Left lobe of liver (tissue), 2 donors: ENCODE data around the gene BMF. TPM values are rescaled to one million over a fixed set of nuclear protein-coding genes. Genes with fewer than 3 reads are reported as not detected.
"Not testable (repeated sequence)": the region's sequence is repeated elsewhere in the genome, so short reads cannot be mapped to it uniquely, and the experiment has no call there.

Experiments
- ATAC-seq: fragments of 200-7000 bp; cut with Tn5 transposase; one replicate; pipeline ENCODE4 v1.9.1; 2020; ENCODE audit warnings: mild to moderate bottlenecking, moderate library complexity
- DNase-seq: peaks from one replicate; pipeline ENCODE4 v3.0.0-alpha.2; 2020; ENCODE audit warnings: low spot score
- total RNA-seq: library from RNA; stranded (reverse); gene quantifications from one replicate; pipeline ENCODE4 v1.2.1, GENCODE V29; 2021
- donor health status: DM: no; HTN: no; CAD: no; lungs with moderate emphysema.
- donor health status: DM: no; HTN: yes; CAD: no.

Gene BMF
- total RNA-seq, 1 donor from 2014 or later = 3.3 TPM

- DNase-seq = no peak
- ATAC-seq = no peak
Measured at GRCh38 chr15:40128766-40129660, 20.3 kb upstream of the BMF start.

GRCh38 chr15:40125950-40126349 is 17.3 kb upstream of the BMF start:
- DNase-seq (no peak), ATAC-seq (no peak)

DNA sequence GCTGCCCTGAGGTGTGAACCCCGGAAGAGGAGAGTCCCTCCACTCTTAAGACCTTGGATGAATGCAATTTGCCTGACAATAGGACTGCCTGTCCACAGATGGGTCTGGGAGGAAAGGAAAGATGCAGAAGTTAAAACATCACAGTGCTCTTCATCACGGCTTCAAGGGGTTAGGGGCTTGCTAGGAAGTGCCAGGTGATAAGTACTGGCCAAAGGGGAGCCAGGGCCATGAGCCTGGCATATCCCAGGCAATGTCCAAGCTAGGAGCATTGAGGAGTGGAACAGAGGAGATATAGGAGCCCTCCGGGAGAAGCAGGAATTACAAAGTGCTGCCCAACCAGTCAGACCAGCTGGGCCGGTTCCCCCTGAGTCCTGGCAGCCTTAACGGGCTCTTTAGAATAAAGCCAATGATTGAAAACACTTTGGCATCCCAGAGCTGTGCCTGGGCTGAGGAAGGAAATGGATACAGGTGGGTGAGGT is 16.2 kb upstream of the BMF start:
- DNase-seq = not testable (repeated sequence)
- peak; percentile 21 for ATAC-seq

GRCh38 chr15:40124333-40124732 is 15.7 kb upstream of the BMF start:
- not testable (repeated sequence) for ATAC-seq, DNase-seq

DNA sequence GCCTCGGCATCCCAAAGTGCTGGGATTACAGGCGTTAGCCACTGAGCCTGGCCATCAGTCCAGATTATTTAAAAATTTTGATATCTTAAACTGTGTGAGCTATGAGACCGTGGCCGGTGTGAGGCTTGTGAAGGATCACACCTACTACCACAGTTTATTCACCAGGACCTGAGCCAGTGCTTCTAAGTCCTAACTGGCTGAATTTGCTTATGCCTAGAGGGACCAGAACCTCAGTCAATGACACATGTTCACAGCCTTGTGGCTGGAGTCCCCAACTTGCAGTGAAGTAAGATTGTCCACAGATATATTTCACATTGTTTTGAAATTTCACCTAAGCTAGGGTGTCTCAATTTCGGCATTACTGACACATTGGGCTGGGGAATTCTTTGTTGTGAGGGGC is 15.2 kb upstream of the BMF start:
- ATAC-seq, DNase-seq: not testable (repeated sequence)

GRCh38 chr15:40122989-40123388 is 14.3 kb upstream of the BMF start:
- not testable (repeated sequence) for ATAC-seq, DNase-seq

DNA sequence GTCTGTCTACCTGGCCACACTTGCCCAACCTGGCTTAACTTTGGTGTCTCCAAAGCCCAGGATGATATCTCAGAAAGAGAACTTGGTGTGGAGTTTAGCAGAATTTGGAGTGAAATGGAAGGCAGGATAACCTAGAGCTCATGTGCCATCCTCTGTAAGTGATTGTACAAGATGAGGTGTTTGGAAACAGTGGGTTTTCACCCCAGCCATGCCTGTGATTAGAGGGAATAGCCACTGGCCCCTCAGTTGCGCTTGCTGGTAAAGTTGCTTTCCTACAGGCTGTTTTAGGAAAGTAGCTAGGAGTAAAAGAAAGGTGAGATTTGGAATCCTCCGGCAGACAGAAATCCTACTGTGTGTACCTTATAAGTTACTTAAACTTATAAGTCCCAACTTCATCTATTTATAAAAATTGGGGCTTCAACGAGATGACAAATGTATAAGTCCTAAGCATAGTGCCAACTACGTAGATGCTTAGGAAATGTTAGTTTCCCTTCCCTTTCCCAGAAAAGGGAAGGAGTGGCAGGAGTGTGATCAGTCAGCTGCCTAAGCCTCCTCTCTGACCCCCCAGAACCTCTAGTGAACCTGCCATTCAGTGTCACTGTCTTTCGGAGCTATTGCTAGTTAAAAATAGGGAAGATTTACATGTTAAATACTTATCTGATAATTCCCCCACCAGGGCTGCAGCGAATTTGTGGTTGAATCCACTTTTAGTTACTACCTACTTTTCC is 13.4 kb upstream of the BMF start:
- ATAC-seq (peak; percentile 35), DNase-seq (no peak)

DNA sequence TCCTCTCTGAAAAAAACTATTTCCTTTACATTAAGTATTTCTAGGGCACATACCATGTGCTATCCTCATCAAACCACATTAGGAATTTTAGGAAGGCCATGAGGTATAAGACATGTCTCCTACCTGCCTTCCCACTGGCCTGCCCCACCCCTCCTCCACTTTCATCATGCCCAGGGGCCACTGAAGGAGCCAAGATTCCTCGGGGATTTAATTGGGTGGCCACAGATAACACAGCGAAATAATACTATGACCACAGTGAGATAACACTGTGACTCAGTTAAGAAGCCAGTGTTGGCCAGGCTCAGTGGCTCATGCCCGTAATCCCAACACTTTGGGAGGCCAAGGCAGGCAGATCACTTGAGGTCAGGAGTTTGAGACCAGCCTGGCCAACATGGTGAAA is 9.8 kb upstream of the BMF start:
- ATAC-seq (no peak), DNase-seq (no peak)

GRCh38 chr15:40115670-40116093 is 7.0 kb upstream of the BMF start:
- ATAC-seq (peak; percentile 95), DNase-seq (peak; percentile 74)

GRCh38 chr15:40115106-40115505 is 6.4 kb upstream of the BMF start:
- DNase-seq, ATAC-seq: not testable (repeated sequence)

GRCh38 chr15:40114218-40114617 is 5.5 kb upstream of the BMF start:
- ATAC-seq (no peak), DNase-seq (no peak)

- DNase-seq (no peak), ATAC-seq (no peak)
Measured at GRCh38 chr15:40112789-40113188, 4.1 kb upstream of the BMF start.

DNA sequence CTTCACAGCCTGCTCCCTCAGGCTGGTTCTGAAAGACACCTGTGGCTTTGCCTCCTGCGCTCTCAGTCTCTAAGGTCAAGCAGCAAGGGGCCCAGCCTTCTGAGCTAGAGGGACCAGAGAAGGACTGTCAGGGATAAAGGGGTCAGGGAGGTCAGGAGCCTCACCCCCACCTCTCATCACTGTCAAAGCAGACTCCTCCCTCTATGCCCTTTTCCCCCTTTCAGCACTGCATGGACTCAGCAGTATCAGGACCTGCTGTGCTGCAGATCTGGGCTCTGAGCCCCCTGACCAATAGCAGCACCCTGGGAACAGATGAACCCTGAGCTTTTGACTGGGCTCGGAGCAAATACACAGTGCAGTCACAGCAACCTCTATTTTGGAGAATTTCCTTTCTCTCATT is 3.2 kb upstream of the BMF start:
- no peak for DNase-seq
- ATAC-seq = no peak

DNA sequence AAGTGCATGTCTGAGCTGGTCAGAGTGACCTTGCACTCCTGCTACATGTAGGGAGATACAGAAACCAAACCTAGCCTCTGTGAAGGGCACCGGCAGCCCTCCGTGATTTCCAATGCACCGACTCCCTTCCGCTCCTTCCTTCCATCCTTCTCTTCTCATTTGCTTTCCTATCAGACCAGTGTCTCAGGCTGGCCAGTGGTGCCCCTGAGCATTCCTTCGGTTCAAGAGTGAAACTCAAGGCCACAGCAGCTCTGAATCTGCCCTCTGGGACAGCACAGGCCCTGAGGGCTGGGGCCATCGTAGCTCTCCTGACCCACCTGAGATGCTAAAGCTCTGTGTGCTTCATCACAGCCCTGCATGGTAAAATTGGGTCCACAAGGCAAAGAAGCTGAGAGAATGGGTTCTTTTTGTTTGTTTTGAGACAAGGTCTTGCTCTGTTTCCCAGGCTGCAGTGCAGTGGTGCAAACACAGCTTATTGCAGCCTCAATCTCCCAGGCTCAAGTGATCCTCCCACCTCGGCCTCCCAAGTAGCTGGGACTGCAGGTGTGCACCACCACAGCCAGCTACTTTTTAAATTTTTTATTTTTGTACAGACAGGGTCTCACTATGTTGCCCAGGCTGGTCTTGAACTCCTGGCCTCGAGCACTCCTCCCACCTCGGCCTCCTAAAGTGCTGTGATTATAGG is 2.3 kb upstream of the BMF start:
- ATAC-seq = no peak
- no peak for DNase-seq

GRCh38 chr15:40108061-40108854 is 421 bp downstream of the BMF start:
- peak; percentile 3 for ATAC-seq
- DNase-seq = peak; percentile 70

GRCh38 chr15:40106203-40107161 is 2.2 kb downstream of the BMF start:
- DNase-seq = peak; percentile 87
- peak; percentile 63 for ATAC-seq

DNA sequence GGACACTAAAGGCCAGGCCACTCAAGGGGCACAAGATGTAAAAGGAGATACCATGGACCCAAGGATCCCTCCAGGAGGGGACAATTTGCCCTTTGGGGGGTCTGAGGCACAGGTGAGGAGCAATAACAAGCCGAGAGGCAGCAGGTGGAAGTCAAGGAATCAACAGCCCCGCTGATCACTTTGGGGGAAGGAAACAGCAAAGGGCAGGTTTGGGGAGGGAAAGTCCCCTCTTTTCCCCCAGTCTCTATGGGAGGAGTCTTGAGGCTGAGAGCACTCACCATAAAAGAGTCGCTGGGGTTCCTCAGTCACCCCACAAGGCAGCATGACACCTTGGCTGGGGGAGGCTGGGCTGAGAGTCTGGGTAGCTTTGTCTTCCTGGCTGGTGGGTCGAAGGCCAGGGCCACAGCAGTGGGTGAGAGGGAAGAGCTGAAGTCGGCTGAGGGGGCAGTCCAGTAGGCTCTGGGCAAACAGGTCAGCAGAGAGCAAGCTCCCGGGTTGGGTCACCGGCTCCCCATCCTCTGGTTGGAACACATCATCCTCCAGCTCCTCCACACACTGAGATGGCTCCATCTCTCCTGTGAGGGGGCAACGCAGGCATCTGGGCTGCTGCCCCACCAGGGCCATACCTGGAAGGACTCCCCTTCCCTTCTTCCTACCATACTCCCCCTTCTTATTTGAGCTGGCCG is 3.0 kb downstream of the BMF start:
- ATAC-seq = no peak
- DNase-seq = no peak

GRCh38 chr15:40104865-40105516 is 3.7 kb downstream of the BMF start:
- peak; percentile 21 for ATAC-seq

More at GRCh38 chr15:40104865-40105516, 3.7 kb downstream of the BMF start:
- peak; percentile 77 for DNase-seq
